H9 (cell line): Measurements from ENCODE around the gene FFAR1. TPM values are rescaled to one million over a fixed set of nuclear protein-coding genes. Genes with fewer than 3 reads are reported as not detected.

Source experiments
- DNase-seq: peaks from one replicate; pipeline ENCODE4 v3.0.0-alpha.2; 2017
- H2AFZ ChIP-seq: one replicate; pipeline ENCODE4 v1.6.1; 2013; ENCODE audit warnings: mild to moderate bottlenecking, low read length, control low read depth, moderate library complexity
- H2AK5ac ChIP-seq: 2 replicates; pipeline ENCODE4 v1.6.1; 2013; ENCODE audit warnings: low read length, control low read depth, mixed read lengths; ENCODE audit not compliant: insufficient read length
- H2BK120ac ChIP-seq: one replicate; pipeline ENCODE4 v1.6.1; 2013; ENCODE audit warnings: low read depth, mild to moderate bottlenecking, low read length, control low read depth, inconsistent platforms; ENCODE audit not compliant: poor library complexity, severe bottlenecking
- H2BK12ac ChIP-seq: 2 replicates; pipeline ENCODE4 v1.6.1; 2013; ENCODE audit warnings: low read length, control low read depth, mixed read lengths, low read depth; ENCODE audit not compliant: insufficient read length
- H2BK15ac ChIP-seq: 2 replicates; pipeline ENCODE4 v1.6.1; 2013; ENCODE audit warnings: low read depth, low read length, control low read depth
- H2BK20ac ChIP-seq: one replicate; pipeline ENCODE4 v1.6.1; 2013; ENCODE audit warnings: low read depth, mild to moderate bottlenecking, low read length, control low read depth, inconsistent platforms; ENCODE audit not compliant: poor library complexity, severe bottlenecking
- H2BK5ac ChIP-seq: 2 replicates; pipeline ENCODE4 v1.6.1; 2013; ENCODE audit warnings: low read length, control low read depth, mixed read lengths; ENCODE audit not compliant: insufficient read length
- H3K14ac ChIP-seq: 2 replicates; pipeline ENCODE4 v1.6.1; 2013; ENCODE audit warnings: low read length, control low read depth; ENCODE audit not compliant: insufficient read depth
- H3K18ac ChIP-seq: 2 replicates; pipeline ENCODE4 v1.6.1; 2013; ENCODE audit warnings: low read depth, mild to moderate bottlenecking, mixed read lengths, low read length, control low read depth; ENCODE audit not compliant: insufficient read length
- H3K23ac ChIP-seq: 2 replicates; pipeline ENCODE4 v1.6.1; 2013; ENCODE audit warnings: low read length, control low read depth, mixed read lengths, low read depth; ENCODE audit not compliant: insufficient read length
- H3K23me2 ChIP-seq: 2 replicates; pipeline ENCODE4 v1.6.1; 2013; ENCODE audit warnings: low read depth, mild to moderate bottlenecking, mixed read lengths, low read length, control low read depth; ENCODE audit not compliant: insufficient read length, poor library complexity, severe bottlenecking
- H3K27ac ChIP-seq: 2 replicates; pipeline ENCODE4 v1.5.1; 2013; ENCODE audit warnings: low read length, control low read depth, mixed read lengths, low read depth; ENCODE audit not compliant: insufficient read length
- H3K27me3 ChIP-seq: 2 replicates; pipeline ENCODE4 v1.6.1; 2013; ENCODE audit warnings: low read length, control low read depth, inconsistent platforms; ENCODE audit not compliant: insufficient read depth
- H3K4ac ChIP-seq: 2 replicates; pipeline ENCODE4 v1.6.1; 2013; ENCODE audit warnings: low read depth, mild to moderate bottlenecking, control low read depth, inconsistent platforms, low read length, moderate library complexity
- H3K4me1 ChIP-seq: 2 replicates; pipeline ENCODE4 v1.6.1; 2013; ENCODE audit warnings: low read length, control low read depth, inconsistent platforms; ENCODE audit not compliant: insufficient read depth
- H3K4me2 ChIP-seq: 2 replicates; pipeline ENCODE4 v1.6.1; 2013; ENCODE audit warnings: low read length, control low read depth, mixed read lengths; ENCODE audit not compliant: insufficient read length, insufficient read depth
- H3K56ac ChIP-seq: 2 replicates; pipeline ENCODE4 v1.6.1; 2013; ENCODE audit warnings: low read depth, mild to moderate bottlenecking, mixed read lengths, low read length, control low read depth; ENCODE audit not compliant: insufficient read length
- H3K79me1 ChIP-seq: 2 replicates; pipeline ENCODE4 v1.6.1; 2013; ENCODE audit warnings: low read depth, mild to moderate bottlenecking, moderate library complexity, low read length, control low read depth, inconsistent platforms; ENCODE audit not compliant: insufficient read depth, poor library complexity, severe bottlenecking
- H3K79me2 ChIP-seq: 2 replicates; pipeline ENCODE4 v1.6.1; 2013; ENCODE audit warnings: low read length, control low read depth, inconsistent platforms; ENCODE audit not compliant: insufficient read depth
- H3K9ac ChIP-seq: 2 replicates; pipeline ENCODE4 v1.6.1; 2013; ENCODE audit warnings: low read length, control low read depth, mixed read lengths; ENCODE audit not compliant: insufficient read length; ENCODE audit errors: extremely low read depth
- H3K9me3 ChIP-seq: one replicate; pipeline ENCODE4 v1.6.1; 2013; ENCODE audit warnings: low read depth, low read length, inconsistent platforms; ENCODE audit not compliant: control insufficient read depth
- H3T11ph ChIP-seq: one replicate; pipeline ENCODE4 v1.6.1; 2013; ENCODE audit warnings: mild to moderate bottlenecking, low read length, control low read depth, inconsistent platforms
- H4K20me1 ChIP-seq: one replicate; pipeline ENCODE4 v1.6.1; 2013; ENCODE audit not compliant: control insufficient read depth, insufficient read length, insufficient read depth
- H4K5ac ChIP-seq: 2 replicates; pipeline ENCODE4 v1.6.1; 2013; ENCODE audit warnings: low read depth, mild to moderate bottlenecking, mixed read lengths, low read length, control low read depth; ENCODE audit not compliant: insufficient read length
- H4K8ac ChIP-seq: replicated peaks from 2 replicates; pipeline ENCODE4 v1.6.1; 2013; ENCODE audit warnings: low read length, control low read depth, mixed read lengths, low read depth; ENCODE audit not compliant: insufficient read length
- H4K91ac ChIP-seq: 2 replicates; pipeline ENCODE4 v1.6.1; 2013; ENCODE audit warnings: low read depth, mild to moderate bottlenecking, moderate library complexity, mixed read lengths, low read length, control low read depth; ENCODE audit not compliant: insufficient read length
- H3K27ac Mint-ChIP-seq, 3 experiments: 2 replicates in 2 of 3; 3 replicates in 1 of 3; pipeline ENCODE4 v1.8.0; 2020 to 2021; ENCODE audit warnings: mixed read lengths in 3 of 3, mild to moderate bottlenecking in 1 of 3, moderate library complexity in 1 of 3
- H3K27me3 Mint-ChIP-seq: 2 replicates; pipeline ENCODE4 v1.8.0; 2021; ENCODE audit warnings: low read depth, mild to moderate bottlenecking, moderate library complexity, mixed read lengths
- H3K36me3 Mint-ChIP-seq, 3 experiments: 2 replicates in 2 of 3; 3 replicates in 1 of 3; pipeline ENCODE4 v1.8.0; 2020 to 2021; ENCODE audit warnings: low read depth in 3 of 3, mixed read lengths in 3 of 3; ENCODE audit not compliant: insufficient read depth in 1 of 3
- H3K4me1 Mint-ChIP-seq, 2 experiments: 2 replicates each; pipeline ENCODE4 v1.8.0; 2020; ENCODE audit warnings: mixed read lengths in 2 of 2
- H3K4me3 Mint-ChIP-seq, 2 experiments: 2 replicates in 1 of 2; 3 replicates in 1 of 2; pipeline ENCODE4 v1.8.0; 2020 to 2021; ENCODE audit warnings: mild to moderate bottlenecking in 2 of 2, mixed read lengths in 2 of 2, moderate library complexity in 1 of 2
- H3K9me3 Mint-ChIP-seq, 2 experiments: 2 replicates in 1 of 2; 3 replicates in 1 of 2; pipeline ENCODE4 v1.8.0; 2020; ENCODE audit warnings: mild to moderate bottlenecking in 2 of 2, mixed read lengths in 2 of 2, moderate library complexity in 1 of 2
- CTCF ChIP-seq: fragments of 200-600 bp; sonication (generic); conservative IDR thresholded peaks from 3 replicates; pipeline ENCODE4 v1.8.0; 2021; ENCODE audit warnings: antibody characterized with exemption, mild to moderate bottlenecking
- WGBS: extraction: QIAGEN DNeasy Blood & Tissue Kit; methylation state at CpG from one replicate; pipeline ENCODE4 v1.1.7; 2013; ENCODE audit warnings: missing lambda C conversion rate, low lambda C conversion rate, mixed read lengths; ENCODE audit not compliant: insufficient read length; ENCODE audit errors: extremely low coverage; 5-methylcytosine and 5-hydroxymethylcytosine counted together
- total RNA-seq: library from RNA; stranded (reverse); gene quantifications from 2 replicates; pipeline ENCODE4 v1.2.1, GENCODE V29; 2021

FFAR1 gene
- total RNA-seq, 1 experiment from 2014 or later: not detected

GRCh38 chr19:35375505-35376307 lies 28.0 kb downstream of the FFAR1 start:
- Histone ChIP-seq H3K79me2 (no peaks in the 10 kb centered on the region), H3K4me1 (0 out of 2 replicates have a peak, but pooled peaks cover 2% of the 10 kb centered on the region), H3K56ac (no peak overlapping the region), H3K18ac (no peak overlapping the region), H3T11ph (no peak overlapping the region), H4K5ac (no peak overlapping the region), H3K4me2 (no peak overlapping the region), H3K79me1 (no peaks in the 10 kb centered on the region), H2AK5ac (no peak overlapping the region), H4K91ac (no peak overlapping the region), H3K27ac (no peak overlapping the region), H2AFZ (no peak overlapping the region), H3K23ac (no peak overlapping the region), H4K8ac (no peak overlapping the region), H2BK20ac (no peak overlapping the region), H2BK12ac (no peak overlapping the region), H2BK15ac (no peak overlapping the region), H3K9ac (no peak overlapping the region), H2BK5ac (no peak overlapping the region), H3K4ac (no peak overlapping the region), H3K27me3 (no peaks in the 10 kb centered on the region), H3K23me2 (no peaks in the 10 kb centered on the region), H2BK120ac (no peak overlapping the region), H4K20me1 (no peaks in the 10 kb centered on the region), H3K14ac (no peak overlapping the region; the same call in 1 of the 2 replicates), H3K9me3 (no peaks in the 10 kb centered on the region)
- WGBS: no CpG with 5 or more reads among the region's 12 CpGs
- Mint-ChIP-seq H3K27me3 (peaks cover 30% of the 10 kb centered on the region), H3K4me1 (peaks cover 17 to 19% of the 10 kb centered on the region in 2 experiments), H3K9me3 (peaks cover 13 to 15% of the 10 kb centered on the region in 2 experiments), H3K4me3 (peak overlapping the region in 1 of 2 experiments; percentile 22; a peak in 2 of 5 replicates), H3K36me3 (no peaks in the 10 kb centered on the region; a peak in 1 of 7 replicates), H3K27ac (peak overlapping the region in 1 of 3 experiments; percentile 82; a peak in 2 of 7 replicates)
- no peak for TF ChIP-seq CTCF
- no peak for DNase-seq
